ENCODE results near the gene GLRX.
"Not testable (repeated sequence)": the region's sequence is repeated elsewhere in the genome, so short reads cannot be mapped to it uniquely, and the experiment has no call there.

GLRX gene

DNA sequence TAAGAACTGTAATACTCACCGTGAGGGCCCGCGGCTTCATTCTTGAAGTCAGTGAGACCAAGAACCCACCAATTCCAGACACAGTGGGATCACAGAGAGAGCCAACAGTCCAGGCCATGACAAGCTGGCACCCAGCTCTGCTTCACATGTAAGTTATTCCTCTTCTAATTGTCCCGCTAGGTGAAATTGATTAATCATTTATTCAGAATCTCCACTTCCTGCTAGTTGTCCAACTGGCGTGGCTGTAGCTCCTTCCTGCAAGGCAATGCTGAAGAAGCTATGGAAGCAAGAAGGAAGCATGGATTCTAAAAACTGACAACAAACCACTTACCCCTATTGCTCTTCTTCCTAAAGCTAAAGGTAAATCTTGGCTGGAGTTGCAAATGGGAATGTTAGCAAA lies 30.0 kb upstream of the GLRX start:
- no peak for DNase-seq (ENCODE audit: low read depth in 3 of 3)

DNA sequence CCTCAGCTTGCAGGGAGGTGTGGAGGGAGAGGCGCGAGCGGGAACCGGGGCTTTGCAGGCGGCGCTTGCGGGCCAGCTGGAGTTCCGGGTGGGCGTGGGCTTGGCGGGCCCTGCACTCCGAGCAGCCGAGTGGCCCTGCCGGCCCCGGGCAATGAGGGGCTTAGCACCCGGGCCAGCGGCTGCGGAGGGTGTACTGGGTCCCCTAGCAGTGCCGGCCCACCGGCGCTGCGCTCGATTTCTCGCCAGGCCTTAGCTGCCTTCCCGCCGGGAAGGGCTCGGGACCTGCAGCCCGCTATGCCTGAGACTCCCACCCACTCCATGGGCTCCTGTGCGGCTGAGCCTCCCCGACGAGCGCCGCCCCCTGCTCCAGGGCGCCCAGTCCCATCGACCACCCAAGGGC lies 28.6 kb upstream of the GLRX start:
- DNase-seq (ENCODE audit: low read depth in 3 of 3), result not testable (repeated sequence)

DNA sequence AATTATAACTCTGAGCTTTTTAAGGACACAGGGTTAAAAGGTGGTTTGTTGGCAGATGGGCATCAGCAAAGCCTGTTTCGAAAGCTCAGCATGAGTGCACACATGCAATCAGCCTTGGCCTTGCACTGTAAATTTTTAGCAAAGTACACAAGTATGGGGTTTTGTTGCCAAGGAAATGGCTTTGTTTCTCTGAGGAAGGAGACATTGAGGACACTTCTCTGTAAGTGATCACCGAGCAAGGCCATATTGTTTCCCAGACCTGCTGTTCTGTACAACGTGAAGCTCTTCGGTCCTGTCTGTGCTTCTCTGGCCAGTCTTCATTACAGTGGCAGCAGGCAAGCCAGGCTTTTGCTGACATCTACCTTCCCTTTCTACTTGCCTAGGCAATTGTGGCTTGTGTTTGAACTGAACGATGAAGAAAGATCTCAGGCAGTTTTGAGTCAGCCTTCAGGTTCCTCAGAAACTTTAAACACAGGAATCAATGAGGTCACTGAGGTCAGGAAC lies 27.9 kb upstream of the GLRX start:
- no peak for DNase-seq (ENCODE audit: low read depth in 3 of 3)

DNA sequence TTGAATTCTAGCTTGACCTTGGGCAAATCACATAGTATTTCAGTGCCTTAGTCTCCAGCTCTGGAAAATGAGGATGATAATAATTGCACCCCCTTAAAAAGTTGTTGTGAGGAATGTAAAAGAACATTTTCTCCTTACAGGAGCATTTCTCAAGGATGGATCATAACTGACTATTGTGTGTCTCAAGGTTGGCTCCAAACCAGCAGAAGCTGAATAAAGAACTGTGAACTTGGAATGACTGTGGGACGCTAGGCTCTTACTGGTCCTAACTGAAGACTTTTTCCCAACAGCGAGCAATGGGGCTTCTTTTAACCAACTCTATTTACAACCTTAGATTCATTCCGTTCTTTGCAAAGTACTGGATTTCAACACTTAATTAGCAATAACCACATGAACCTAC lies 26.2 kb upstream of the GLRX start:
- DNase-seq (ENCODE audit: low read depth in 3 of 3), result no peak

DNA sequence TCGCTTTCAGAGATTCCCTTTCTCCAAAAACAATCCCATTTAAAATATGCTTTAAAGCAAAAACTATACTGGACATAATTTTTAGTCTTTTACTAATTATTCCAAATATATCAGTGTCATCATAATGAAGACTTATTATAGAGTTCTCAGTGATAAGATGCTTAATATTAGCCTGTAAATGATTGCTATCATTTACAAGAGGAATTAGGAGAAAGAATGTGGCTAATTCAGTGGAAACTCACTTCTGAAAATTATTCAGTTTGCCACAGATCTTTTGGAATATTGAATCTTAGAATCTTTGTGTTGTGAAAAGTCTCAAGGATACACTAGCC lies 24.7 kb upstream of the GLRX start:
- DNase-seq (ENCODE audit: low read depth in 3 of 3), result no peak

DNA sequence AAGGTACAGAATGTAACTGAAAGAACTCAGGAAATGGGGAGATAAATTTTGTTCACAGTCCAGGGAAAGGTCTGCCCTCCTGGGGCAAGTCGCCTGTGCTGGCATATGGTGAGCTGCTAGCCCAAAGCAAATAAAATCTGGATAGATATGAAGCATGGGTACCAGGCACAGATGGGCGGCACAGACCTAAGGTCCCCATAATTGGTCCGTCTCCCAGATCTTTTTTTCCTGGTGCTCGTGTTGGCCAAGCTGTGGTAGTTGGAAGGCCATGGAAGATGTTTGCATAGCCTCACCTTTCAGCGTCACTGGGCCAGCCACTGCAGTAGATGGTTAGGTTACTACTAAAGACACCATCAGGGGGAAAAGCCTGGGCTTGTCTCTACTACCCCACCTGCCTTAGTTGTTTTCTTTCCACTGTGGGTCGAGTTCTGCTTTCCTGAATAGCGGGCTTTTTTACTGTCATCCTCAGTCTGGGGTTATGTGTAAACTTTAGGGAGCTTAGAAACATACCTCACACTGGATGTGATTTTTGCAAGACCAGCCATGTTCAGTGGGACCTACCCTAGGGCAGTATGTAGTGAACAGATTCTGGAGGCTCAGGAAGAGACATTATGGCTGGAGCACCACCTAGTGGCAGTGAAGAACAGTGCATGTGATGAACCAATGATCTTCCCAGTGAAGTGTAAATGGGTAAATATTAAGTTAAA lies 24.2 kb upstream of the GLRX start:
- DNase-seq (ENCODE audit: low read depth in 3 of 3), result peak in 2 of 3 experiments; percentile 46 to 49

DNA sequence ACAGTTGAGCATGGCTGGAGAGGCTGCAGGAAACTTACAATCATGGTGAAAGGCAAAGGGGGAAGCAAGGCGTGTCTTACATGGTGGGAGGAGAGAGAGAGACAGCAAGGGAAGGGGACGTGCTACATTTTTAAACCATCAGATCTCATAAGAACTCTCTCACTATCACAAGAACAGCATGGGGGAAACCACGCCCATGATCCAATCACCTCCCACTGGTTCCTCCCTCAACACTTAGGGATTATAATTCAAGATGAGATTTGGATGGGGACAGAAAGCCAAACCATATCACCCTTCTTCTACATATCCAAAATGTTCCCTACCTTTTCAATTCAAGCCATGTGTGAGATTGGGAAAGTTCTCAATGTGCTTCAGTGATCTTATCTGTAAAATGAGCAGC lies 22.9 kb upstream of the GLRX start:
- DNase-seq (ENCODE audit: low read depth in 3 of 3), result no peak

DNA sequence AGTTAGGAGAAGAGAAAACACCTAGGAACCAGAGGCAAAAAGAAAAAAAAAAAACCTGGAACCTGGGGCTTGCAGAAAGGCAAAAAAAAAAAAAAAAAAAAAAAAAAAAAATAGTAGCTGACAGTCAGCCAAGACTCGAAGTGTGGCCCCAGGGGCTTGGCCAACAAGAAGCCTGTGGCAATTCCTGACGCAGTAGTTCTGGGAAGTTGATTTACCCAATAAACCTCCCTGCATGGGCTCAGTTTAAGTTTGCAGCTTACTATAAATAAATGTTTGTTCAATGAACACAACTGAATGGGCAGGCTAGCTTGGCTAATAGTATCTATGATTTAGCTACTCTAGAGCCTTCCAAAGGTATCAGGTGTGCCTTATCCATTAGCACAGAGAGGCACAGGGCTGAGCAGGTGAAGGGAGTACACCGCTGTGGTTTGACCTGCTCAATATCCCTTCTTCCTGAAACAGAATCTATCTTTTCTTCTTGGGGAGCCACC lies 21.3 kb upstream of the GLRX start:
- no peak for DNase-seq (ENCODE audit: low read depth in 3 of 3)

DNA sequence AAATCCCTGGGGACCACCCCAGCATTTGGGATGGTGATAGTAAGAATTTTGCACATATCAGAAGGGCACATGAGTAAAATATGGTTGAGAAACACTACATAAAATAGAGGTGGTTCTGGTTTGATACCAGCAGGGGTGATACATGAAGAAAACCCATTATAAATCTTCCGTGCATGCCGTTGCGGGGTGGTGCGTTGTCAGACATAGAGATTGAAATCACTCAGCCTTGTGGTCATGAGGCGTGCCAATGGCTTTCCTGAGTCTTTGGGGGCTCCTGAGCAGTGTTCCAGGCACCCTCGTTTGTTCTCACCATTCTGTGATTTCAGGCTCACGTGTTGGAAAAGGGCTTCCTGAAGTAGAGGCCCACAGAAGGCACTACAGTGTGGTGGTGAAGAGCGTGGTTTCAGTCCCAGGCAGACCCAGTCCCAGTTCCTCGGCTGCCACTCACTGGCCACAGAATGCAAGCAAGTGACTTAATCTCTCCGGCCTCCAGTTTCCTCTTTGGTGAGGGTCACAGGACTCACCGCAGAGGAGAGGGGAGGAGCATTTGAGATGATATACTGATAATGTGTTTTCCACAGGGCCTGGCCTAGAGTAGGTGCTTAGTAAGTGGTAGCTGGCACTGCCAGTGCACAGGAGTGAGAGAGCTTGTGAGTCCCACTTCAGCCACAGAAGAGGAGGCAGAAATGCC lies 20.5 kb upstream of the GLRX start:
- DNase-seq (ENCODE audit: low read depth in 3 of 3), result peak in 1 of 3 experiments; percentile 32

DNA sequence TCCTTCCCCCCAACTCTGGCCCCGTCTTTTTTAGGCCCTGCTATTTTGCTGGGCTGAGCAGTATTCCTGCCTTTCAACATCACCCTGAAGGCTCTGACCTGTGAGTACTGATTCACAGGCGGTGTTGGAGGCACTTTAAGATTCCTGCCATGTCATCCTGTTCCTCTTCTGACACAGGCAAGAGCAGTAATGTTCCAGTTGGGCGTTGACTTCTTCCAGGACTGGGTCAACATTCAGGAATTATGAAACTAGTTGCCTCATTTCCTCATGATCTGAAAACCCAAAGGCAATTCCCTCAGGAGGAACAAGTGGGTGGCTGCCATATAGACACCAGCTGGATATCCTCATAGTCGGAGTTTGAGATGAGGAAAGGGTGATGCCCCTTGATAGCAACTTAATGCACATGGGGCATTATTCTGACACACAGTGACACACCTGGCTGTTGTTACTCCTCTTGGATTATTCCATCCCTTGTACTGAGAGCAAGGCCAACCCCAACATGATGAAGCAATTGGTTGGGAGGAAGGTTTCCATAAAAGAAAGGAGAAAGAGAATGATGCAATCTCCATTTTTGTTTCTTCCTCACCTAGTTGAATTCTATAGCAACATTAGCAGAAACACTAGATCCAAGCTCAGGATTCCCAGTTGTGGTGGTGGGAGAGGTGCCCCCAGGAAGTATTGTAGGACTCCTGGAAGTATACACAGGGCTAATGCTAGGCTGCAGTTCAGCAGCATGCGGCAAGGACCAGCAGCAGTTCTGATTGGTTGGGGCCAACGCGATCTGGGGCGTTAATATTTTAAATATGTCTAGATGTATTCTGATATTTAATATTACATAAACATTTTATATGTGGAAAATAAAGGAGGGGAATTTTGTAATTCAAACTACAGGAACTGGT lies 19.6 kb upstream of the GLRX start:
- DNase-seq (ENCODE audit: low read depth in 3 of 3), result no peak

DNA sequence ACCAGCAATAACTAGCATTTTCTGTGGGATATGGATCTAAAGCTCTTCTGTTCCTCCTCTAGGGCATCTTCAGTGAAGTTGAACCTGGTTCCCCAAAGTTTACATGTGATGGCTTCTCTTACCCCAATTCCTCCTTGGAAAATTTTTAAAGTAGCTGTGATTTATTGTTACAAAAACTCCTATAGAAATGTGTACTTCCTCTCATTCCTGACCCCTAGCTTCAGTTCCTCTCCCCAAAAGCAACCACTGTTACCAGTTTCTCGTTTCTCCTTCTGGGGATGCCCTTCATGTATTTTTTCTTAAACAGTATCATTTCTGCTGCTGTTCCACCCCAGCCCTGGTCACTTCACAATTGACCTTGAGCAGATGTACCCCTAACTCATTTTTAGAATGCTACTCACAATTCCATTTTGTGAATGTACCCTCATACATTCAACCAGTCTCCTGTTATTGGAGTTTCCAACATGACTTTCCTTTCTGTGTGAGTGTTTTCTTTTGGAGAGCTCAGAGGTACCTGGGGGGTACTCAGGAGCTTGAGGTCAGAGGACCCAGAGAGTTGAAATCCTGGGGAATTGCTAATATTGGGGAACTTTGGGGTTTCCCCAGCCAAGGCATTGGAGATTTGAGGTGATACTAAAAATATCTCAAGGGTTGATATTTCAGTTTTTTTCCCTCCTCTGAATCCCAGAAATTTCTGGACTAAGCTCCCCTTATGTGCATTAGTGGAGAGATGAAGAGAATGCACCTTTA lies 18.6 kb upstream of the GLRX start:
- DNase-seq (ENCODE audit: low read depth in 3 of 3), result no peak

DNA sequence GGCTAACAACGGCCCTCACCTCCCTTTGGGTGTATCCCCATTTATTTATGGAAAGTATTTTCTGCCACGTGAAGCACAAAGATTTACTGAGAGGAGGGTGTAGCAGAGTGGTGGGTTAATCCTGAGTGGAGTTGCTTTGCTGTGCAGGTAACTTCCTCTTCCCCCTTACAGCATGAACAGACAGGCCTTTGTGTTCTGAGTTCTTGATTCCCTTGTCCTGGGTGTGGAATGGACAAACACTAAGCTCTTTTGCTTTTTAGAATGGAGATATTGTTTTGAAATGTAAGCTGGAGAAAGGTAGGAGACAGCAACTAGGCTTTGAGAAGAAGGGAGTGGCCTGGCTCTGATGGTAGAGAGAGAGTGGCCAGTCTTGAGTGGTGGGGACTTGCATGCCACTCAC lies 17.1 kb upstream of the GLRX start:
- DNase-seq (ENCODE audit: low read depth in 3 of 3), result no peak

DNA sequence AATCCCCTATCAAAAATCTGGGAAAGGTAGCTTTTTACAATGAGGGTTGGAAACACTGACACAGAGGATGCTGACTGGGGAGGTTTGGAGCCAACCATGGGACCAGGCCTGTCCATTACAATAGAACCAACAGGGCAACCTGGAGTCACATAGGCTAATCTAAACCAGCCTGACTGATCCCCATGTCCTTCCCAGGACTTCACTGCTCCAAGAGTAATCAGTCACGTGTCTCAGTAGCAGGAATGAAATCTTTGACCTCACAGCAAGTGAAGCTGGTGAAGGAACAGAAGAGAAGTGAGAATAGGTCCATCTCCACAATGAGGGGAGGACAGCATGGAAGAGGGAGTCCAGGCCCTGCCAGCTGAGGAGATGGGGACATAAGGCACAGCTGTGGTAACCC lies 16.0 kb upstream of the GLRX start:
- DNase-seq (ENCODE audit: low read depth in 3 of 3), result no peak

DNA sequence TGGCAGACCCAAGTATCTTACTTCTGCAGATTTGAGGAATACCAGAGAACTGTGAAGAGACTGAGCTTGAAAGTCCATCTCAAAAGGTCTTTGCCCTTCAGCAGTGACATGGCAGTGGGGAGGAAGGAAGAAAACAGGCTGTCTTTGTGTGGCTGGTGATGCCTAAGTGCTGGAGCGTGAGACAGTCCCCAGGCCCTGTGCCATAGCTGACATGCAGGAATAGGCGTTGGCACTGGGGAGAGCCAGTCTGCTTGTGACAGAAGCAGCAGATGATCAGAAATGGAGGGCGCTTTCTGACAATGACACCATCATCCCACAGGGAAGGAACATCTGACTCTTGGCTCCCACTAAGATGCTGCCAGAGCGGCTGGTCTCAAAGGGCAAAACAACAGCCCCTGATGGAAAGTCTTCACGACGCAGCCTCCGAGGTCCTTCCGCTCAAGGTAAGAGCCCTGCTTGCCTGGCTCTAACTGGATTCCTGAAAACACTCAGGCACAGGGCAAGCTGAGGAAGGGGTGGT lies 15.5 kb upstream of the GLRX start:
- no peak for DNase-seq (ENCODE audit: low read depth in 3 of 3)

DNA sequence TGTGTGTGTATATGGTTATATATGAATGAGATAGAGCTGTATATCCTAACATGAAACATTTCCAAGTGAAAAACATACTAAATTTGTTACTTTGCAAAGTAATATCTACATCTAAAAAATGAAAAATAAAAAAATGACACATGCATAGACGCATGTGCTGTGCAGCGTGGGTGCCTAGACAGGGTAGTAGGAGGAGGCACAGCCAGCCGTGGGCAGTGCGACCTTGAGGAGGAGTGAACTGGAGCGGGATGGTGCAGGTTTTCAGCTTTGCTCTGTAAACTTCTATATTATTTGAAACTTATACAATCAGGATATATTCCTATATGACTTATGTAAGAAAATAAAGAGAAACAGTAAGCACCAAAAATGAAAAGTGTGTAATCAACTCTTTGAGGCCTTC lies 15.0 kb upstream of the GLRX start:
- no peak for DNase-seq (ENCODE audit: low read depth in 3 of 3)

DNA sequence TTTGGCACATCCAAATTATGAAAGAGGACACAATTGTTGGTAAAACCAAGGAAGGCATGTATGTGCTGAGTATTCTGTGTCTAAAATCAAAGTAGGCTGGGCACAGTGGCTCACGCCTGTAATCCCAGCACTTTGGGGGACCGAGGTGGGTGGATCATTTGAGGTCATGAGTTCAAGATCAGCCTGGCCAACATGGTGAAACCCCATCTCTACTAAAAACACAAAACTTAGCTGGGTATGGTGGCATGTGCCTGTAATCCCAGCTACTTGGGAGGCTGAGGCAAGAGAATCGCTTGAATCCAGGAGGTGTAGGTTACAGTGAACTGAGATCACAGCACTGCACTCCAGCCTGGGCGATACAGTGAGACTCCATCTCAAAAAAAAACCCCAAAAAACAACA lies 14.4 kb upstream of the GLRX start:
- not testable (repeated sequence) for DNase-seq (ENCODE audit: low read depth in 3 of 3)

DNA sequence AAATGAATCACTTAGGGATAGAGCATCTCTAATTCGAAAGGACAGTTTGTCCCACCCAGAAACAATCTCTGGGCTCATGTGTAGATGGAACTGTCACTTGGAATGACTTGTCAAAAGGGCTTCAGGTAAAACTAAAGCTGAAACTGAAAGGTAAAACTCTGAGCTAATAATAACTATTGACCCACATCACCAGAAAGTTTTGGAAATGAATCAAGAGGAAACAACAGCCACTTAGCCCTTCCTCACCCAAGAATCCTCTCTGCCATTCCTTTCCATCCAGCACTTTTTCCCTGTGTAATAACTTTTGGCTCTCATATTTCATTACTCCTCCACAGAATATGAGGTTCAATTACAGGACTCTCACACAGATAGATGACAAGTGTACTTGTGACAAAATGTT lies 14.0 kb upstream of the GLRX start:
- DNase-seq (ENCODE audit: low read depth in 3 of 3), result no peak

DNA sequence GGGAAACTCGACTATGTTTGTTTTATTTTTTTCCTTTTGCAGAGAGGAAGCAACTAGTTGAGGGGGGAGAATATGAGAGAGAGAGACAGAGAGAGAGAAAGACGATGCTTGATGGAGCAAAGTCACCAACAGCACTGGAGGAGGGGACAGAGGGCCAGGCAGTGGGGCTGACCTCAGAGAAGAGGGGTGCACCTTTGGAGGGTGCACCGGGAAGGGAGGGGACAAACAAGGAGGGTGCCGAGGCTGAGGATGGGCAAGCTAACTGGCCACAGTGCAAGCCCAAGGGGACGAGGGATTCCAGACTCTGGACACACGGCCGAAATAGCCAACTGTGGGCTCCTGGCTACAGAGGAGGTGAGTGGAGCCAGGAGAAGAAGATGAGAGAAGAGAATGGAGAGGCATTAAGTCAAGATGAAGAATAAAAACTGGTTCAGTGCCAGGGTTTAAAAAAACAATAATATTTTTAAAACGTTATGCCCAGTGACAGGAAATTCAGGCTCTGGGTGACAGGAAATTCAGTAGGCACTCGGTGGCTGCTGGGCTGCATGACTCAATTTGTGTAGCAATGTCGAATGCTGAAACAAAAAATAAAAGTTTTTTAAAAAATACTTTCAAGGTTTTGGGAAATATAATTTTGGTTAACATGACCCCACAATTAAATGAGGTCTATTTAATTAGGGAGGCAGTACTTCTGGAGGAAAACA lies 13.3 kb upstream of the GLRX start:
- no peak for DNase-seq (ENCODE audit: low read depth in 3 of 3)

DNA sequence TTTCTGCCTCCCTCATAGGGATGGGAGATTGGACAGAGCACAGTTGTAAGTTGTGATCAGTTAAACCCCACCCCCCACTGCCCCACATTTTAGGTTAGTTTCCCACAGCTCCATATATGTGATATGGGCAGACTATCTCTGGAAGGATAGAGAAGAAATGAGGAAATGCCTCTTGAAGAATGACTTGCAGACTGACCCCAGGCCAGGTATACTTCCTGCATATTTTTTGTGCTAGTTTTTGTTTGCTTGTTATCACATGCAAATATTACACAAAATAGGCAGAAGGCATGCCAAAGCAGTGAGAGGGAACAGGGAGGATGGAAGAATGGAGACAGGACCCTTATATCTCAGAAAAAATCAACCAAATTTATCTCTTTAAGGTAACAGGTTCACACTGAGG lies 10.1 kb upstream of the GLRX start:
- DNase-seq (ENCODE audit: low read depth in 3 of 3), result no peak

DNA sequence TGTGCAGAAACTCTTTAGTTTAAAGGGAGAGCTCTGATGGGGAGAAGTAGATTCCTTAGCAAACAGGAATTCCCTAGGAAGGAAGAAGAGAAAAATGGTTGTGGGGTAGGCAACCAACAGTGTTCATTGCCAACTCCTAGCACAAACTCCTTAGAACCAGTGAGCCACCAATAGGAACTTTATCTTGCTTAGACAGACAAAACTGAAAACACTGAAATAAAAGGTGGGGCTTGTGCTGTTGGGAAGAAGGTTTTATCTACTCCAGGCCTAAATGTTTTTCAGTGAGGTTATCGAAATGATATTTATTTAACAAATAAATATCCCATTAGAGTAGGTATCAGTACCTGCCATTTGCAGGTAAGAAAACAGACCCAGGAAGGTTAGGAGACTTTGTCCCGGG lies 7.7 kb upstream of the GLRX start:
- DNase-seq (ENCODE audit: low read depth in 3 of 3), result no peak

DNA sequence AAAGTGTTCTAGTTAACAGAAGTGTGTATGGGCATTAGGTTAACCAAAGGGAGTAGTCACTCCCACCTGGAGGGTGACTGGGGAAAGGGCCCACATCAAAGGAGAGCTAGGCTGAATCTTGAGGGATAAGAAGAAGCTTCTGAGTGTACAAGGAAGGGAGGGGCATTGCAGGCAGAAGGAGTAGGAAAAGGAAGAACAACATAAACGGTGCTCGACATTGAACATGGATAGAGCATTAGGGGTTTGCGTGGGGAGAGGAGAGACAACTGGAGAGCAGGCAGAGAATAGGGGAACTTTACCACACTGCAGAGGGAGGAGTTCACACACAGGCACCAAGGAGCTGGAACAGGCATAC lies 5.3 kb upstream of the GLRX start:
- DNase-seq (ENCODE audit: low read depth in 3 of 3), result no peak
